ENCODE measurements around the gene ZNF592.

GRCh38 chr15:84703808-84704207 lies 44.6 kb upstream of the ZNF592 start:
- TF ChIP-seq CTCF (IDR thresholded peaks at IDR 0.05) (no peak), ZFX (IDR thresholded peaks at IDR 0.05; ENCODE audit: borderline replicate concordance) (no peak)
